Loucy (cell line): ENCODE data around the gene DRD1.

Experiments used
- H2AFZ ChIP-seq: fragments of 200-600 bp; sonication (generic); 2 replicates; pipeline ENCODE4 v1.6.0; 2016; ENCODE audit warnings: antibody characterized with exemption, mild to moderate bottlenecking, low read length, moderate library complexity
- H3F3A ChIP-seq: fragments of 200-600 bp; 2 replicates; pipeline ENCODE4 v1.6.0; 2016; ENCODE audit warnings: antibody characterized with exemption, low read depth, mild to moderate bottlenecking
- H3K27me3 ChIP-seq: fragments of 200-600 bp; sonication (generic); 2 replicates; pipeline ENCODE4 v1.6.1; 2014; ENCODE audit warnings: low read length, mild to moderate bottlenecking; ENCODE audit not compliant: insufficient read depth, poor library complexity, severe bottlenecking
- H3K36me3 ChIP-seq: fragments of 200-600 bp; sonication (generic); 2 replicates; pipeline ENCODE4 v1.6.1; 2016; ENCODE audit warnings: low read length; ENCODE audit not compliant: insufficient read depth
- H3K4me1 ChIP-seq: fragments of 200-600 bp; sonication (generic); 2 replicates; pipeline ENCODE4 v1.5.1; 2014; ENCODE audit warnings: low read length, mild to moderate bottlenecking; ENCODE audit not compliant: insufficient read depth, poor library complexity, severe bottlenecking
- H3K4me2 ChIP-seq: fragments of 200-600 bp; sonication (generic); 2 replicates; pipeline ENCODE4 v1.6.0; 2014; ENCODE audit warnings: antibody characterized with exemption, low read length, low read depth, mild to moderate bottlenecking; ENCODE audit not compliant: poor library complexity, severe bottlenecking
- H3K4me3 ChIP-seq: fragments of 200-600 bp; sonication (generic); 2 replicates; pipeline ENCODE4 v1.5.1; 2014; ENCODE audit warnings: low read length, mild to moderate bottlenecking, mixed read lengths; ENCODE audit not compliant: poor library complexity, severe bottlenecking
- H3K79me2 ChIP-seq: fragments of 200-600 bp; sonication (generic); 2 replicates; pipeline ENCODE4 v1.6.1; 2014; ENCODE audit warnings: low read length; ENCODE audit not compliant: insufficient read depth
- H3K9ac ChIP-seq: fragments of 200-600 bp; sonication (generic); 2 replicates; pipeline ENCODE4 v1.6.0; 2014; ENCODE audit warnings: mild to moderate bottlenecking, low read depth, low read length, moderate library complexity; ENCODE audit not compliant: poor library complexity, severe bottlenecking
- H3K9me2 ChIP-seq: fragments of 200-600 bp; sonication (generic); replicated peaks from 2 replicates; pipeline ENCODE4 v1.6.1; 2016; ENCODE audit warnings: low read depth, low read length, mixed read lengths
- H3K9me3 ChIP-seq: fragments of 200-600 bp; sonication (generic); 2 replicates; pipeline ENCODE4 v1.6.1; 2014; ENCODE audit warnings: mild to moderate bottlenecking, antibody characterized with exemption, low read length, low read depth; ENCODE audit not compliant: insufficient read depth
- H4K20me1 ChIP-seq: fragments of 200-600 bp; sonication (generic); 2 replicates; pipeline ENCODE4 v1.6.0; 2014; ENCODE audit warnings: antibody characterized with exemption, low read length, mild to moderate bottlenecking; ENCODE audit not compliant: insufficient read depth, poor library complexity, severe bottlenecking
- EZH2phosphoT487 ChIP-seq: fragments of 200-600 bp; IDR thresholded peaks from 2 replicates; pipeline ENCODE4 v1.6.1; 2018; ENCODE audit warnings: antibody characterized with exemption, mild to moderate bottlenecking, moderate library complexity, borderline replicate concordance
- TF ChIP-seq, protein P1 (sequence below): fragments of 200-600 bp; sonication (generic); conservative IDR thresholded peaks from 2 replicates; pipeline ENCODE4 v1.5.1; 2014; ENCODE audit warnings: mild to moderate bottlenecking, antibody characterized with exemption, low read length

DRD1 gene

DNA sequence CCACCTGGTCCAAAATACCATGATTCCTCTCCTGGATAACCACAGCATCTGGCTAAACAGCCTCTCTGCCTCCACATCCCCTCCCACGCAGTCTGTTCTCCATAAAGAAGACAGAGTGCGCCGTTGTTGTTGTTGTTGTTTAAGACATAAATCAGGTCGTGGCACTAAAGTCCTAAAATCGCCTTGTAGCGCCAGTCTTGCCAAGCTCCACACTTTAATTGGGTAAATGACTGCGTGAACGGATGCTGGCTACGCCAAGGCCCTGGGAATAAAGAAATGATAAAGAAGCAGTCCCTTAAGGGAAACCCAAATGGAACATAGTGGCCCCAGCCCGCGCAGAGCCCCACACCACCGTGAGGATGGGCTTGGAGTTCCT lies 34.0 kb upstream of the DRD1 start:
- H3F3A ChIP-seq: no peaks in the 10 kb centered on the region
- TF ChIP-seq, protein P1, sequence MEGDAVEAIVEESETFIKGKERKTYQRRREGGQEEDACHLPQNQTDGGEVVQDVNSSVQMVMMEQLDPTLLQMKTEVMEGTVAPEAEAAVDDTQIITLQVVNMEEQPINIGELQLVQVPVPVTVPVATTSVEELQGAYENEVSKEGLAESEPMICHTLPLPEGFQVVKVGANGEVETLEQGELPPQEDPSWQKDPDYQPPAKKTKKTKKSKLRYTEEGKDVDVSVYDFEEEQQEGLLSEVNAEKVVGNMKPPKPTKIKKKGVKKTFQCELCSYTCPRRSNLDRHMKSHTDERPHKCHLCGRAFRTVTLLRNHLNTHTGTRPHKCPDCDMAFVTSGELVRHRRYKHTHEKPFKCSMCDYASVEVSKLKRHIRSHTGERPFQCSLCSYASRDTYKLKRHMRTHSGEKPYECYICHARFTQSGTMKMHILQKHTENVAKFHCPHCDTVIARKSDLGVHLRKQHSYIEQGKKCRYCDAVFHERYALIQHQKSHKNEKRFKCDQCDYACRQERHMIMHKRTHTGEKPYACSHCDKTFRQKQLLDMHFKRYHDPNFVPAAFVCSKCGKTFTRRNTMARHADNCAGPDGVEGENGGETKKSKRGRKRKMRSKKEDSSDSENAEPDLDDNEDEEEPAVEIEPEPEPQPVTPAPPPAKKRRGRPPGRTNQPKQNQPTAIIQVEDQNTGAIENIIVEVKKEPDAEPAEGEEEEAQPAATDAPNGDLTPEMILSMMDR: no peak
- no peak for TF ChIP-seq EZH2phosphoT487
- peaks cover 45% of the 10 kb centered on the region for H3K79me2 ChIP-seq
- peak overlapping the region; percentile 67 for H3K4me2 ChIP-seq
- no peak overlapping the region for H3K9ac ChIP-seq
- H3K9me3 ChIP-seq: no peaks in the 10 kb centered on the region
- peak overlapping the region; percentile 84 for H2AFZ ChIP-seq
- H3K36me3 ChIP-seq: no peaks in the 10 kb centered on the region
- peak overlapping the region; percentile 90 for H3K4me3 ChIP-seq
- H3K4me1 ChIP-seq: peaks cover 18% of the 10 kb centered on the region
- H3K9me2 ChIP-seq: no peaks in the 10 kb centered on the region
- H3K27me3 ChIP-seq: no peaks in the 10 kb centered on the region
- peaks cover 32% of the 10 kb centered on the region for H4K20me1 ChIP-seq

- peaks cover 26% of the 10 kb centered on the region for H4K20me1 ChIP-seq
These were observed 33.5 kb upstream of the DRD1 start for GRCh38 chr5:175477440-175477839.

DNA sequence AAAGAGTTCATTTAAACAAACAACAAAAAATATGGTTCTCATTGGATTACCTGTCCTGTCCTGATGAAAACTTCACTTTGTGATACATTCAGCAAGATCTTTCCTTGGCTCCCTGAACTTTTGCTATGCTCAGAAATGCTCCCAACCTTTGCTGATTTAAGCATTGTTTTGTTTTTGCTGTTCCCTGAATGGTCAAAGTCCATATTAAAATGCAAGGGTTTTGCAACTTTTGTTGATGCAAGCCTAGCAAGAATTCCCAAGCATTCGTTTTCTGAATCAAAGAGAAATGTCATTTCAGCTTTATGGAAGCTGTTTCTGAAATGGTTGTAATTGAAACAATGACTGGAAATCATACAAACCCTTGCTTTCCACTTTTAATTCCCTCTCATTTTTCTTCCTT lies 31.3 kb upstream of the DRD1 start:
- no peak overlapping the region for H3K9ac ChIP-seq
- no peak overlapping the region for H3K4me3 ChIP-seq
- H3K36me3 ChIP-seq: no peaks in the 10 kb centered on the region
- no peaks in the 10 kb centered on the region for H3F3A ChIP-seq
- H3K79me2 ChIP-seq: peaks cover 18% of the 10 kb centered on the region
- peaks cover 6% of the 10 kb centered on the region for H4K20me1 ChIP-seq
- TF ChIP-seq EZH2phosphoT487: no peak
- TF ChIP-seq, protein P1: no peak
- H3K9me2 ChIP-seq: no peaks in the 10 kb centered on the region
- no peak overlapping the region for H2AFZ ChIP-seq
- no peak overlapping the region for H3K4me2 ChIP-seq
- H3K9me3 ChIP-seq: no peaks in the 10 kb centered on the region
- no peaks in the 10 kb centered on the region for H3K4me1 ChIP-seq
- no peaks in the 10 kb centered on the region for H3K27me3 ChIP-seq

More at GRCh38 chr5:175477440-175477839, 33.5 kb upstream of the DRD1 start:
- no peak overlapping the region for H3K4me3 ChIP-seq
- peaks cover 40% of the 10 kb centered on the region for H3K79me2 ChIP-seq
- no peaks in the 10 kb centered on the region for H3K27me3 ChIP-seq
- no peaks in the 10 kb centered on the region for H3K9me2 ChIP-seq
- no peak overlapping the region for H3K9ac ChIP-seq
- H3F3A ChIP-seq: no peaks in the 10 kb centered on the region
- peaks cover 14% of the 10 kb centered on the region for H3K4me1 ChIP-seq
- TF ChIP-seq EZH2phosphoT487: no peak
- TF ChIP-seq, protein P1: no peak
- H3K9me3 ChIP-seq: no peaks in the 10 kb centered on the region
- no peaks in the 10 kb centered on the region for H3K36me3 ChIP-seq
- H3K4me2 ChIP-seq: no peak overlapping the region
- no peak overlapping the region for H2AFZ ChIP-seq
